HG03108 (cell line): ENCODE results near the gene AJUBA.
"Not testable (repeated sequence)": the region's sequence is repeated elsewhere in the genome, so short reads cannot be mapped to it uniquely, and the experiment has no call there.

Source experiments
- ATAC-seq: cut with Tn5 transposase; IDR thresholded peaks from one replicate; pipeline ENCODE4 v1.9.1; 2021; ENCODE audit warnings: moderate library complexity; ENCODE audit not compliant: unreplicated experiment

Gene AJUBA

GRCh38 chr14:22981090-22981875 lies 1.1 kb downstream of the AJUBA start:
- no peak for ATAC-seq

GRCh38 chr14:22980672-22981089 lies 1.7 kb downstream of the AJUBA start:
- ATAC-seq: no peak

- ATAC-seq: no peak
These were observed 2.5 kb downstream of the AJUBA start for GRCh38 chr14:22979748-22980392.

- no peak for ATAC-seq
These were observed 3.2 kb downstream of the AJUBA start for GRCh38 chr14:22978981-22979671.

GRCh38 chr14:22978487-22978837 lies 3.9 kb downstream of the AJUBA start:
- ATAC-seq: no peak

GRCh38 chr14:22977684-22978486 lies 4.5 kb downstream of the AJUBA start:
- ATAC-seq: no peak

- no peak for ATAC-seq
These were observed 5.0 kb downstream of the AJUBA start for GRCh38 chr14:22977434-22977683.

GRCh38 chr14:22976620-22977433 lies 5.5 kb downstream of the AJUBA start:
- ATAC-seq: no peak

DNA sequence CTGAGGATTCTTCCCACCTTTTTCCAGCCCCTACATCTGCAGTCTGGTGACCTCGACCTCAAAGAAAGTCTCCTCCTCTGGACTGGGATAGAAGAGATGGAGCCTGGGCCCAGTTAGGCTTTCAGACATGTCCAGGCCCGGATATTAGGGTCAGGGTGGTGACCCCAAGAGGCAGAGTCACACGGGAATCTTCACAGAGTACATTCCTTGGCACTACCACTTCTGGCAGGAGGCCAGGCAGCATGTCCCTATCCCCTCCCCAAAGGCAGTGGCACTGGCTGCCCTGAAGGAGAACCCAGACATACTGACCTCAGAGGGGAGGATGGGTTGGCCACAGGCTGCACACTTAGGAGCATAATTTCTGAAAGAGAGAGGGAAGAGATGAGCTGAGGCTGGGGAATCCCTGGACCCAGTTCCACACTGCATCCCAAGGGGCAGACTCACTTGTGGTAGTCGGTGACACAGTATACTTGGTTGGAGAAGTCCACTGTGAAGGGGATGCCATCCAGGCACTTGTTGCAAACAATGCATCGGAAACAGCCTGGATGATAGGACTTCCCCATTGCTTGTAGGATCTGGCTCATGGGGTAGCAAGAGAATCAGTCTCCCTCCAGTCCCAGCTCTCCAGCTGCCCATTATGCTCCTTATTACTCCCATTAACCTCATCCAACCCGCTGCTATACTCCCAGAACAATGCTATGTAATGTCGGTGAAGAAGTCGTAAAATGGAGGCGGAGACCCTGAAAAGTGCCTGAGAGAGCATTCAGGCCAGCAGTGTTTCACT lies 7.6 kb downstream of the AJUBA start:
- no peak for ATAC-seq

GRCh38 chr14:22973217-22974032 lies 8.9 kb downstream of the AJUBA start:
- no peak for ATAC-seq

GRCh38 chr14:22972313-22972930 lies 9.9 kb downstream of the AJUBA start:
- no peak for ATAC-seq

DNA sequence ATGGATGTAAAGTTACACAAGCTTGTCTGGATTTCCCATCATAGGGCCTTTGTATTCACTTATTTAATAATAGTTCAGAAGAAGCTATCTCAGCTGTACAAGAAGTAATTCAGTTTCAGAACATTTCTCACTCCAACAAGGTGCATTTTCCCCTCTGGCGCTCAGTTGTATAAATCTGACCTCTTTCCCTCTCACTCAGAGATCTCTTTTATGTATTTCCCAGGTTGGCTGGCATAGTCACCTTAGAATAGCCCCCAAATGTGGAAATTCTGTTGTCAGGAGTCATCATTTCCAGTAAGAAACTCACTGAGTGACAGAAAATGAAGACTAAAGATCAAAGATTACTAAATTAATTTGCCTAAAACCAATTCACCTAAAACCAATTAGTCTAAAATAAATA lies 11.2 kb downstream of the AJUBA start:
- no peak for ATAC-seq

- ATAC-seq: no peak
These were observed 15.5 kb downstream of the AJUBA start for GRCh38 chr14:22966783-22967269.

- not testable (repeated sequence) for ATAC-seq
These were observed 16.2 kb downstream of the AJUBA start for GRCh38 chr14:22965916-22966782.

- ATAC-seq: no peak
These were observed 20.2 kb downstream of the AJUBA start for GRCh38 chr14:22962061-22962676.

- ATAC-seq: no peak
These were observed 26.4 kb downstream of the AJUBA start for GRCh38 chr14:22955702-22956569.
